GM23338 (cell line): ENCODE results near the gene PAMR1.

Source experiments
- CREB1 ChIP-seq: fragments of 250-450 bp; sonication (Bioruptor Pico); IDR thresholded peaks from 2 replicates; pipeline ENCODE4 v1.5.0; 2020; ENCODE audit warnings: low read depth, mild to moderate bottlenecking, moderate library complexity
- CTCF ChIP-seq, 2 experiments: fragments of 200-600 bp in 1 of 2; sonication (generic) in 1 of 2; conservative IDR thresholded peaks; 2 replicates each; pipeline versions ENCODE4 v1.5.1 to v1.6.1; 2016 to 2017; ENCODE audit warnings: antibody characterized with exemption in 2 of 2, low read depth in 2 of 2, mild to moderate bottlenecking in 2 of 2, moderate library complexity in 1 of 2
- ETS1 ChIP-seq: IDR thresholded peaks from 2 replicates; pipeline ENCODE4 v1.6.1; 2016; ENCODE audit warnings: antibody characterized with exemption
- EZH2 ChIP-seq: fragments of 200-600 bp; sonication (generic); IDR thresholded peaks from one replicate; pipeline ENCODE4 v1.8.0; 2017; ENCODE audit warnings: antibody characterized with exemption, mild to moderate bottlenecking, low read depth; ENCODE audit not compliant: unreplicated experiment
- EZH2phosphoT487 ChIP-seq: fragments of 200-600 bp; sonication (generic); IDR thresholded peaks from one replicate; pipeline ENCODE4 v1.8.1; 2018; ENCODE audit warnings: antibody characterized with exemption; ENCODE audit not compliant: unreplicated experiment
- POLR2AphosphoS5 ChIP-seq: IDR thresholded peaks from 2 replicates; pipeline ENCODE4 v1.6.1; 2016; ENCODE audit warnings: antibody characterized with exemption, low read depth
- REST ChIP-seq: IDR thresholded peaks from one replicate; pipeline ENCODE4 v1.6.1; 2018; ENCODE audit warnings: antibody characterized with exemption; ENCODE audit not compliant: unreplicated experiment
- ZNF331 ChIP-seq: fragments of 250-450 bp; sonication (Bioruptor Pico); IDR thresholded peaks from 2 replicates; pipeline ENCODE4 v1.5.0; 2020; ENCODE audit warnings: low read depth, mild to moderate bottlenecking, moderate library complexity

- TF ChIP-seq CTCF (conservative IDR thresholded peaks at IDR 0.05; ENCODE audit: low read depth in 2 of 2) (no peak), POLR2AphosphoS5 (no peak), REST (no peak), ETS1 (no peak), EZH2phosphoT487 (no peak), EZH2 (no peak), ZNF331 (no peak), CREB1 (CRISPR knock-in tag) (no peak)
These were observed 30.1 kb upstream of the PAMR1 start for GRCh38 chr11:35555488-35555887.
